Progenitor cell of endocrine pancreas (in vitro differentiated cells): ENCODE data around the gene ARHGAP19. TPM values are rescaled to one million over a fixed set of nuclear protein-coding genes. Genes with fewer than 3 reads are reported as not detected.

Experiments
- DNase-seq: peaks from one replicate; pipeline ENCODE4 v3.0.0; 2021; ENCODE audit warnings: low spot score; ENCODE audit not compliant: unreplicated experiment
- H3K27ac Mint-ChIP-seq: 2 replicates; pipeline ENCODE4 v1.8.0; 2021; ENCODE audit warnings: mild to moderate bottlenecking, moderate library complexity, mixed read lengths
- H3K27me3 Mint-ChIP-seq: 2 replicates; pipeline ENCODE4 v1.8.0; 2021; ENCODE audit warnings: mixed read lengths
- H3K36me3 Mint-ChIP-seq: 2 replicates; pipeline ENCODE4 v1.8.0; 2022; ENCODE audit warnings: mixed read lengths; ENCODE audit not compliant: insufficient read depth
- H3K4me1 Mint-ChIP-seq: 2 replicates; pipeline ENCODE4 v1.8.0; 2021; ENCODE audit warnings: low read depth, mixed read lengths
- H3K4me3 Mint-ChIP-seq: 2 replicates; pipeline ENCODE4 v1.8.0; 2021; ENCODE audit warnings: low read depth, mild to moderate bottlenecking, moderate library complexity, mixed read lengths
- H3K9me3 Mint-ChIP-seq: 2 replicates; pipeline ENCODE4 v1.8.0; 2021; ENCODE audit warnings: low read depth, mixed read lengths
- total RNA-seq: library from RNA; stranded (reverse); gene quantifications from 2 replicates; pipeline ENCODE4 v1.2.1, GENCODE V29; 2021
- TF ChIP-seq, protein P1 (sequence below): fragments of 200-600 bp; sonication (generic); IDR thresholded peaks from one replicate; pipeline ENCODE4 v1.5.0; 2021; ENCODE audit warnings: antibody characterized with exemption, mild to moderate bottlenecking; ENCODE audit not compliant: unreplicated experiment

The ARHGAP19 gene
- total RNA-seq, 1 donor from 2014 or later, result 21.1 TPM

DNA sequence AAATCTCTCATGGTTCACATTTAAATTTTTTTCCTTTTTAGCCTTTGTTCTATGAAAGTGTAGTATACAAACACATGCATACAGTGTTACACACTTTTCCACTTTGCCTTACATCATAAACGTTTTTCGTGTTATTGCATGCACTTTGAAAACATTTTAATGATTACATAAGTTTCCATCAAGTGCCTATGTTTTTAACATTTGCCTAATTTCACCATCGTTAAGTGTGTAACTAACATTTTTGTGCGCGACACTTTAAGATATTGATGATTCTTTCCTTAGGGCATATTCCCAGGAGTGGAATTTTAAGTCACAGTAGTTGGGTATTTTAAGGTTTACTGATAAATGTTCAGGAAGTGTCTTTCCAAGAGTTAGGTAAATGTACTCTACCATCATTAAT is 43.6 kb upstream of the ARHGAP19 start:
- Mint-ChIP-seq H3K4me3 (peak overlapping the region; percentile 61), H3K36me3 (peaks cover 2% of the 10 kb centered on the region), H3K9me3 (no peaks in the 10 kb centered on the region), H3K4me1 (peaks cover 38% of the 10 kb centered on the region), H3K27ac (peak overlapping the region; percentile 92), H3K27me3 (no peaks in the 10 kb centered on the region)
- no peak for DNase-seq
- TF ChIP-seq, protein P1, sequence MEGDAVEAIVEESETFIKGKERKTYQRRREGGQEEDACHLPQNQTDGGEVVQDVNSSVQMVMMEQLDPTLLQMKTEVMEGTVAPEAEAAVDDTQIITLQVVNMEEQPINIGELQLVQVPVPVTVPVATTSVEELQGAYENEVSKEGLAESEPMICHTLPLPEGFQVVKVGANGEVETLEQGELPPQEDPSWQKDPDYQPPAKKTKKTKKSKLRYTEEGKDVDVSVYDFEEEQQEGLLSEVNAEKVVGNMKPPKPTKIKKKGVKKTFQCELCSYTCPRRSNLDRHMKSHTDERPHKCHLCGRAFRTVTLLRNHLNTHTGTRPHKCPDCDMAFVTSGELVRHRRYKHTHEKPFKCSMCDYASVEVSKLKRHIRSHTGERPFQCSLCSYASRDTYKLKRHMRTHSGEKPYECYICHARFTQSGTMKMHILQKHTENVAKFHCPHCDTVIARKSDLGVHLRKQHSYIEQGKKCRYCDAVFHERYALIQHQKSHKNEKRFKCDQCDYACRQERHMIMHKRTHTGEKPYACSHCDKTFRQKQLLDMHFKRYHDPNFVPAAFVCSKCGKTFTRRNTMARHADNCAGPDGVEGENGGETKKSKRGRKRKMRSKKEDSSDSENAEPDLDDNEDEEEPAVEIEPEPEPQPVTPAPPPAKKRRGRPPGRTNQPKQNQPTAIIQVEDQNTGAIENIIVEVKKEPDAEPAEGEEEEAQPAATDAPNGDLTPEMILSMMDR, result no peak

DNA sequence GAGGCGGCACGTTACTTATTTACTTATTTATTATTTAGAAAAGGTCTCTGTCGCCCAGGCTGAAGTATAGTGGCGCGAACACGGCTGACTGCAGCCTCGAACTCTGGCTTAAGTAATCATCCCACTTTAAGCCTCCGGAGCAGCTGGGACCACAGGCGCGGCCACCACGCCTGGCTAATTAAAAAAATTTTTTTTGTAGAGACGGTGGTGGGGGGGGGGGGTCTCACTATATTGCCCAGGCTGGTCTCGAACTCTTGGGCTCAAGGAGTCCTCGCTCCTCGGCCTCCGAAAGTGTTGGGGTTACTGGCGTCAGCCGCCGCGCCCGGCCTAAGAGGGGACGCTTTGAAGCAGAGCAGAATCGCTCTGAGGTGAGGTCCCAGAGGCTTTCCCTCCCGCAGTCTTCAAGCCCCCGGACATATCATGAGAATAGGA is 42.8 kb upstream of the ARHGAP19 start:
- Mint-ChIP-seq H3K4me1 (peaks cover 41% of the 10 kb centered on the region), H3K27me3 (no peaks in the 10 kb centered on the region), H3K4me3 (peak overlapping the region; percentile 74), H3K27ac (peak overlapping the region; percentile 45), H3K36me3 (peaks cover 2% of the 10 kb centered on the region), H3K9me3 (no peaks in the 10 kb centered on the region)
- DNase-seq, result no peak
- TF ChIP-seq, protein P1, result no peak

GRCh38 chr10:97334370-97335175 is 42.1 kb upstream of the ARHGAP19 start, which contains the start of gene FRAT2:
FRAT2 (minus strand) TSS chr10:97334729; CDS start chr10:97334572, 157 bp downstream.
- Mint-ChIP-seq H3K9me3 (no peaks in the 10 kb centered on the region), H3K4me3 (peak within 1 kb of the TSS; percentile 86), H3K4me1 (peaks cover 46% of the 10 kb centered on the region), H3K27ac (peak within 1 kb of the TSS; percentile 98), H3K36me3 (peaks cover 6% of the 10 kb centered on the region), H3K27me3 (no peaks in the 10 kb centered on the region)
- TF ChIP-seq, protein P1, result no peak
- peak; percentile 82 for DNase-seq

- DNase-seq, result no peak
- peaks cover 6% of the 10 kb centered on the region for H3K36me3 Mint-ChIP-seq
- H3K9me3 Mint-ChIP-seq, result no peaks in the 10 kb centered on the region
- peak overlapping the region; percentile 96 for H3K27ac Mint-ChIP-seq
- H3K4me3 Mint-ChIP-seq, result peak overlapping the region; percentile 86
- no peaks in the 10 kb centered on the region for H3K27me3 Mint-ChIP-seq
- H3K4me1 Mint-ChIP-seq, result peaks cover 54% of the 10 kb centered on the region
- TF ChIP-seq, protein P1, result no peak
Observed at GRCh38 chr10:97333601-97334369, 41.3 kb upstream of the ARHGAP19 start.

DNA sequence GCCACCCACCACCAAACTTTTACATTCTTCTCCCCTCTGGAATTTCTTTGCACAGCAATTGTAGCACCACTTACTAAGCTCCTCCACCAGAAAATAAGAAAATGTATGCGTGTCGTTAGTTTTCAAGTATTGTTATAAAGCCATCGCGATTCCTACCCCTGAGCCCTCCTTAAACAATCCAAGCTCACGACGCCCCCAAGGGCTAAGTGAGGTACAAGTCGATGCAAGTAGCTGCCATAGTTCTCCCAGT is 40.8 kb upstream of the ARHGAP19 start:
- H3K27me3 Mint-ChIP-seq, result no peaks in the 10 kb centered on the region
- TF ChIP-seq, protein P1, result peak; percentile 24
- peak overlapping the region; percentile 96 for H3K27ac Mint-ChIP-seq
- H3K9me3 Mint-ChIP-seq, result no peaks in the 10 kb centered on the region
- no peak for DNase-seq
- H3K4me1 Mint-ChIP-seq, result peaks cover 59% of the 10 kb centered on the region
- H3K36me3 Mint-ChIP-seq, result peaks cover 6% of the 10 kb centered on the region
- peak overlapping the region; percentile 86 for H3K4me3 Mint-ChIP-seq
